ENCODE results near the gene NECTIN1.

DNA sequence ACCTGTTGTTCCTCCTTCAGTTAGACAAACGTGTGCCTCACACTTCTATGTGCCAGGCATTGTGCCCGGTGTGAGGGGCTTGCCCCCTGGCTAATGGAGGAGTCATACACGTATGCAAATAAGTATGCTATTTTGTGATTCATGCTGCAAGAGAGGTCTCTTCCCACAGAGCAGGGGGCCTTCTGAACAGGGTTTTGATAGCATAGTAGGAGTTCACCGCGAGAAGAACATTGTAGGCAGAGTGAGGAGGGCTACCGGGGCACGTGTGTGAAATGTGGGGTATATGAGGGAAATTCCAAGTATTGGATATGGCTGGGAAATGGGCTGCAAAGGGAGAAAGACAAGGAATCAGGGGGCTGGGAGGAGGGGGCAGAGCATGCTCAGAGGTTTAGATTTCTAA is 84.5 kb downstream of the NECTIN1 start:
- TF ChIP-seq, protein P1, sequence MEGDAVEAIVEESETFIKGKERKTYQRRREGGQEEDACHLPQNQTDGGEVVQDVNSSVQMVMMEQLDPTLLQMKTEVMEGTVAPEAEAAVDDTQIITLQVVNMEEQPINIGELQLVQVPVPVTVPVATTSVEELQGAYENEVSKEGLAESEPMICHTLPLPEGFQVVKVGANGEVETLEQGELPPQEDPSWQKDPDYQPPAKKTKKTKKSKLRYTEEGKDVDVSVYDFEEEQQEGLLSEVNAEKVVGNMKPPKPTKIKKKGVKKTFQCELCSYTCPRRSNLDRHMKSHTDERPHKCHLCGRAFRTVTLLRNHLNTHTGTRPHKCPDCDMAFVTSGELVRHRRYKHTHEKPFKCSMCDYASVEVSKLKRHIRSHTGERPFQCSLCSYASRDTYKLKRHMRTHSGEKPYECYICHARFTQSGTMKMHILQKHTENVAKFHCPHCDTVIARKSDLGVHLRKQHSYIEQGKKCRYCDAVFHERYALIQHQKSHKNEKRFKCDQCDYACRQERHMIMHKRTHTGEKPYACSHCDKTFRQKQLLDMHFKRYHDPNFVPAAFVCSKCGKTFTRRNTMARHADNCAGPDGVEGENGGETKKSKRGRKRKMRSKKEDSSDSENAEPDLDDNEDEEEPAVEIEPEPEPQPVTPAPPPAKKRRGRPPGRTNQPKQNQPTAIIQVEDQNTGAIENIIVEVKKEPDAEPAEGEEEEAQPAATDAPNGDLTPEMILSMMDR (IDR thresholded peaks at IDR 0.05; ENCODE audit: low read depth, low read length), result no peak
- TF ChIP-seq EZH2phosphoT487 (IDR thresholded peaks at IDR 0.05; ENCODE audit: low read depth), result no peak
